Ishikawa (cell line): ENCODE measurements around the gene RNF141.

Experiments used
- CEBPB ChIP-seq: IDR thresholded peaks from 2 replicates; pipeline ENCODE4 v1.6.1; 2012
- CREB1 ChIP-seq: IDR thresholded peaks from 2 replicates; pipeline ENCODE4 v1.6.1; 2012; ENCODE audit warnings: low read depth
- EGR1 ChIP-seq: IDR thresholded peaks from 2 replicates; pipeline ENCODE4 v1.6.1; 2012
- EP300 ChIP-seq: IDR thresholded peaks from 2 replicates; pipeline ENCODE4 v1.6.1; 2012; ENCODE audit warnings: borderline replicate concordance
- FOXM1 ChIP-seq: IDR thresholded peaks from 2 replicates; pipeline ENCODE4 v1.6.1; 2012; ENCODE audit warnings: low read depth, borderline replicate concordance
- NFIC ChIP-seq: IDR thresholded peaks from 2 replicates; pipeline ENCODE4 v1.6.1; 2012
- RAD21 ChIP-seq: IDR thresholded peaks from 2 replicates; pipeline ENCODE4 v1.6.1; 2012; ENCODE audit warnings: low read depth
- TAF1 ChIP-seq: IDR thresholded peaks from 2 replicates; pipeline ENCODE4 v1.6.1; 2012; ENCODE audit warnings: low read depth, mild to moderate bottlenecking
- TCF12 ChIP-seq: IDR thresholded peaks from 2 replicates; pipeline ENCODE4 v1.6.1; 2012; ENCODE audit warnings: low read depth
- TEAD4 ChIP-seq: IDR thresholded peaks from 2 replicates; pipeline ENCODE4 v1.6.1; 2012
- YY1 ChIP-seq: IDR thresholded peaks from 2 replicates; pipeline ENCODE4 v1.6.1; 2012; ENCODE audit warnings: low read depth
- ZBTB7A ChIP-seq: IDR thresholded peaks from 2 replicates; pipeline ENCODE4 v1.6.1; 2012; ENCODE audit warnings: low read depth
- TF ChIP-seq, protein P1 (sequence below): IDR thresholded peaks from 2 replicates; pipeline ENCODE4 v1.6.1; 2012
- TF ChIP-seq, protein P2 (sequence below): IDR thresholded peaks from 2 replicates; pipeline ENCODE4 v1.6.1; 2012; ENCODE audit warnings: low read depth, mild to moderate bottlenecking
- TF ChIP-seq, protein P3 (sequence below): IDR thresholded peaks from 2 replicates; pipeline ENCODE4 v1.6.1; 2012

RNF141 gene

DNA sequence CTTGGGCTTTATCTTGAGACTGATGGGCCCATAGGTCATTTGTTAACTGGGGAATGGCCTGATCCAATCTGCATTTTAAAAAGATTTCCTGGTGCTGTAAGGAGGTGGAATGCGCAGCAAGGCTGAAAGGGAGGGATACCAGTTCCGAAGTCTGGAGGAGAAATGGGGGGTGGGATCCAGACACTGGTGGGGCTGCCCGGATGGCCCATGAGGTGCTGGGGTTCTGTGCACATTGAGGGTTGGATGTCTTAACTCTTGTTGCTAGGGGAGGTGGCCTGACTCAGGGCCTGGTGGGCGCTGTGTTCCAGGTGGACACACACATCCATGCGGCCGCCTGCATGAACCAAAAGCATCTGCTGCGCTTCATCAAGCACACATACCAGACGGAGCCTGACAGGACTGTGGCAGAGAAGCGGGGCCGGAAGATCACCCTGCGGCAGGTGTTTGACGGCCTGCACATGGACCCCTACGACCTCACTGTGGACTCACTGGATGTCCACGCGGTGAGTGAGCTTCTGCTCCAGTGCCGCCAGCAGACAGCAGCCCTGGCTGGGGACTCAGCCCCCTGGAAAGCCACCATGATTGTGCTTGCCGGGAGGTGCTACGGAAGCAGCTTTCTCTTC is 47.8 kb downstream of the RNF141 start:
- TF ChIP-seq TAF1: no peak
- TF ChIP-seq, protein P1, sequence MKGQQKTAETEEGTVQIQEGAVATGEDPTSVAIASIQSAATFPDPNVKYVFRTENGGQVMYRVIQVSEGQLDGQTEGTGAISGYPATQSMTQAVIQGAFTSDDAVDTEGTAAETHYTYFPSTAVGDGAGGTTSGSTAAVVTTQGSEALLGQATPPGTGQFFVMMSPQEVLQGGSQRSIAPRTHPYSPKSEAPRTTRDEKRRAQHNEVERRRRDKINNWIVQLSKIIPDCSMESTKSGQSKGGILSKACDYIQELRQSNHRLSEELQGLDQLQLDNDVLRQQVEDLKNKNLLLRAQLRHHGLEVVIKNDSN: no peak
- no peak for TF ChIP-seq CREB1
- TF ChIP-seq, protein P2, sequence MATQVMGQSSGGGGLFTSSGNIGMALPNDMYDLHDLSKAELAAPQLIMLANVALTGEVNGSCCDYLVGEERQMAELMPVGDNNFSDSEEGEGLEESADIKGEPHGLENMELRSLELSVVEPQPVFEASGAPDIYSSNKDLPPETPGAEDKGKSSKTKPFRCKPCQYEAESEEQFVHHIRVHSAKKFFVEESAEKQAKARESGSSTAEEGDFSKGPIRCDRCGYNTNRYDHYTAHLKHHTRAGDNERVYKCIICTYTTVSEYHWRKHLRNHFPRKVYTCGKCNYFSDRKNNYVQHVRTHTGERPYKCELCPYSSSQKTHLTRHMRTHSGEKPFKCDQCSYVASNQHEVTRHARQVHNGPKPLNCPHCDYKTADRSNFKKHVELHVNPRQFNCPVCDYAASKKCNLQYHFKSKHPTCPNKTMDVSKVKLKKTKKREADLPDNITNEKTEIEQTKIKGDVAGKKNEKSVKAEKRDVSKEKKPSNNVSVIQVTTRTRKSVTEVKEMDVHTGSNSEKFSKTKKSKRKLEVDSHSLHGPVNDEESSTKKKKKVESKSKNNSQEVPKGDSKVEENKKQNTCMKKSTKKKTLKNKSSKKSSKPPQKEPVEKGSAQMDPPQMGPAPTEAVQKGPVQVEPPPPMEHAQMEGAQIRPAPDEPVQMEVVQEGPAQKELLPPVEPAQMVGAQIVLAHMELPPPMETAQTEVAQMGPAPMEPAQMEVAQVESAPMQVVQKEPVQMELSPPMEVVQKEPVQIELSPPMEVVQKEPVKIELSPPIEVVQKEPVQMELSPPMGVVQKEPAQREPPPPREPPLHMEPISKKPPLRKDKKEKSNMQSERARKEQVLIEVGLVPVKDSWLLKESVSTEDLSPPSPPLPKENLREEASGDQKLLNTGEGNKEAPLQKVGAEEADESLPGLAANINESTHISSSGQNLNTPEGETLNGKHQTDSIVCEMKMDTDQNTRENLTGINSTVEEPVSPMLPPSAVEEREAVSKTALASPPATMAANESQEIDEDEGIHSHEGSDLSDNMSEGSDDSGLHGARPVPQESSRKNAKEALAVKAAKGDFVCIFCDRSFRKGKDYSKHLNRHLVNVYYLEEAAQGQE: no peak
- no peak for TF ChIP-seq YY1
- no peak for TF ChIP-seq TCF12
- TF ChIP-seq TEAD4: no peak
- no peak for TF ChIP-seq CEBPB
- TF ChIP-seq EGR1: no peak
- no peak for TF ChIP-seq NFIC
- TF ChIP-seq RAD21: no peak

DNA sequence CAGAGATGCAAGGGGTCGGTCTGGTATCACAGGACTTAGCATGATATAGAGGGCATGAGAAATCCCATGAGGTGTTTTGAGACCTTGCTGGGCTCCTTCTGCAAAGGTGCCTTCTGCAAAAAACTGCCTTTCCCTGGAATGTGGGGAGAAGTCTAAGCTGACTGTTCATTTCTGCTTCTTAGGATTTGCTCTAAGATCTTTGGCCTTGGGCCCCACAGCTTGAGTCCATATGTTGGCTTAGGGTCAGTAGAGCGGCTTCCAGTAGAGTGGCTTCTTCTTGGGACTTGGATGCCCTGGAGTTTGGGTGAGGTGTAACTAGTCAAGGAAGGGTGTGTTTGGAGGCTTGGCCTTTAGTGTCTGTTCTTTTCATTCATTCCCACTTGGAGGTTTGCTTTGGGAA is 48.9 kb downstream of the RNF141 start:
- TF ChIP-seq, protein P2: no peak
- no peak for TF ChIP-seq YY1
- no peak for TF ChIP-seq CEBPB
- TF ChIP-seq EP300: no peak
- no peak for TF ChIP-seq TCF12
- no peak for TF ChIP-seq EGR1
- TF ChIP-seq, protein P1: no peak
- no peak for TF ChIP-seq FOXM1
- no peak for TF ChIP-seq CREB1
- no peak for TF ChIP-seq NFIC
- TF ChIP-seq, protein P3, sequence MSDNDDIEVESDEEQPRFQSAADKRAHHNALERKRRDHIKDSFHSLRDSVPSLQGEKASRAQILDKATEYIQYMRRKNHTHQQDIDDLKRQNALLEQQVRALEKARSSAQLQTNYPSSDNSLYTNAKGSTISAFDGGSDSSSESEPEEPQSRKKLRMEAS: no peak
- no peak for TF ChIP-seq ZBTB7A
- no peak for TF ChIP-seq TEAD4
- no peak for TF ChIP-seq RAD21
- no peak for TF ChIP-seq TAF1

DNA sequence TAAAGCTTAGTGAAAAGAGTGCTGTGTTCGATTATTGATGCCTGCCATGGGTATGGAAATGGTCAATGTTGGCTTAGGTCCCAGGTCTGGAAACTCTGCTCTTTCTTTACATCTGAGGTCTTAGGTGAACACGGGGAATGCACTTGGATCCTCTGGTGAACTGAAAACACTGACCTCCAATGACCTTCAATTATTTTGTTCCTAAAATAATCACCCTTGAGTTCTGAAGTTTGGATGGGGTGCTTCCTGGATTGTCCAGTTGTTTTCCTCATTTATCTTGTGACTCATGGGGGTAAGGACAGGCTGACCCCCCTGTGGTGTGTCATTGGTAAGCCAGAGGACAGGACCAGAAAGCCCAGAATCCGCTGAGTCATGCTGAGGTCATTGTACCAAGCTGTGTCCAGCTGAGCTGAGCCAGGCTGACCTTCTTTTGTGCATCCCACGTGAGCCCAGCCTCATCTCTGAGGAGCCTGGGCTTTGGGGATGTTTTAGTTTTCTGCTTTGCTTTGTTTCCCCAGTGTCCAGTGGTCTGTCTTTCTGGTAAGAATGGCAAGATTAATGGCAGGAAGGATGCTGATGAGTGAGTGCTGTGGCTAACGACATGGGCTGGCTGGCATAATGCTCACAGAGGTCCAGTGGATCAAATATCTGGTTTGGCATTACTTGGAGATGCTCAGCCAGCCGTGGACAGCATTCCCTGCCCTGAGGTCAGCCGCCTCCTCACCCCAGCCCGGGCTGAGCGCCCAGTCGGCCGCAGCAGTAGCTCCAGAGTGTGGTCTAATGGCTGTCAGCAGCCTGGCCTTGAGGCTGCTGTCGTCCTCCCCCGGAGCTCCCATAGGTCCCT is 50.4 kb downstream of the RNF141 start:
- TF ChIP-seq FOXM1 (peak; percentile 81; the same call in 1 of the 2 replicates), NFIC (peak; percentile 70), EP300 (peak; percentile 85), CEBPB (no peak), ZBTB7A (no peak), TAF1 (no peak), RAD21 (no peak), CREB1 (0 out of 2 replicates have a peak, but pooled peaks have one; percentile 46), EGR1 (peak; percentile 59), TEAD4 (peak; percentile 58), YY1 (peak; percentile 60), TCF12 (peak; percentile 88)
- TF ChIP-seq, protein P3: no peak; the same call in 1 of the 2 replicates
- TF ChIP-seq, protein P2: no peak
- TF ChIP-seq, protein P1: peak; percentile 79
